RWPE2 (cell line): ENCODE results near the gene HYAL2.

Experiments used
- ATAC-seq: fragments of 200-7000 bp; cut with Tn5 transposase; 3 replicates; pipeline ENCODE4 v1.9.1; 2021; ENCODE audit warnings: low read depth
- DNase-seq: peaks from one replicate; pipeline ENCODE4 v3.0.0-alpha.2; 2020; ENCODE audit warnings: low spot score
- H3K27ac ChIP-seq: fragments of 450-650 bp; 2 replicates; pipeline ENCODE4 v1.5.1; 2017; ENCODE audit warnings: mild to moderate bottlenecking; ENCODE audit not compliant: poor library complexity, severe bottlenecking
- H3K27me3 ChIP-seq: fragments of 250-450 bp; sonication (Bioruptor Pico); 2 replicates; pipeline ENCODE4 v1.5.1; 2021; ENCODE audit warnings: mild to moderate bottlenecking, moderate library complexity; ENCODE audit not compliant: insufficient read depth, poor library complexity, severe bottlenecking
- H3K36me3 ChIP-seq: fragments of 250-450 bp; sonication (Bioruptor Pico); 2 replicates; pipeline ENCODE4 v1.5.1; 2020; ENCODE audit warnings: low read depth, mild to moderate bottlenecking, moderate library complexity
- H3K4me1 ChIP-seq: fragments of 250-450 bp; sonication (Bioruptor Pico); 2 replicates; pipeline ENCODE4 v1.5.1; 2021; ENCODE audit warnings: mild to moderate bottlenecking, moderate library complexity; ENCODE audit not compliant: insufficient read depth, poor library complexity, severe bottlenecking
- H3K4me3 ChIP-seq: fragments of 250-450 bp; sonication (Bioruptor Pico); 2 replicates; pipeline ENCODE4 v1.5.1; 2021; ENCODE audit warnings: mild to moderate bottlenecking, moderate library complexity; ENCODE audit not compliant: severe bottlenecking
- H3K9me3 ChIP-seq: fragments of 250-450 bp; sonication (Bioruptor Pico); 2 replicates; pipeline ENCODE4 v1.5.1; 2021; ENCODE audit warnings: mild to moderate bottlenecking, moderate library complexity; ENCODE audit not compliant: severe bottlenecking
- TF ChIP-seq, protein P1 (sequence below): fragments of 450-650 bp; IDR thresholded peaks from one replicate; pipeline ENCODE4 v1.5.1; 2017; ENCODE audit warnings: mild to moderate bottlenecking, moderate library complexity; ENCODE audit not compliant: poor library complexity, severe bottlenecking

The HYAL2 gene

DNA sequence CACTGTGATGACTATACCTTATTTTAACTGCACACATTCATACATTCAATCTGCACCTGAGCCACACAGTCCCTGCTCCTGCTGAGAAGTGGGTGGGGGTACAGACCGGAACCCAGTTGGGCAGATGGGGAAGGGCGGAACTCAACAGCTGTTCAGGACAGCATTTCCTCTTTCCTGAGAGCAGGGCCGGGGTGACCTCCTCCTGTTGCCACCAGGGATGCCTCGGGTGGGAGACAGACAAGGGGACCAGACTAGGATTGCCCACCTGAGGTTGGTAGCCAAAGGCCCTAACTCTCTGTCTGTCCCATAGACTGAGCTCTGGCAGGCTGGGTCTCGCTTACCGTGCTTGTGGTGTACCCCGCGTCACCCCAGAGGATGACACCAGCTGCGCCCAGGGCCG lies 3.9 kb downstream of the HYAL2 start:
- peak; percentile 46 for DNase-seq
- Histone ChIP-seq H3K27me3 (no peaks in the 10 kb centered on the region), H3K36me3 (peaks cover 36% of the 10 kb centered on the region)

DNA sequence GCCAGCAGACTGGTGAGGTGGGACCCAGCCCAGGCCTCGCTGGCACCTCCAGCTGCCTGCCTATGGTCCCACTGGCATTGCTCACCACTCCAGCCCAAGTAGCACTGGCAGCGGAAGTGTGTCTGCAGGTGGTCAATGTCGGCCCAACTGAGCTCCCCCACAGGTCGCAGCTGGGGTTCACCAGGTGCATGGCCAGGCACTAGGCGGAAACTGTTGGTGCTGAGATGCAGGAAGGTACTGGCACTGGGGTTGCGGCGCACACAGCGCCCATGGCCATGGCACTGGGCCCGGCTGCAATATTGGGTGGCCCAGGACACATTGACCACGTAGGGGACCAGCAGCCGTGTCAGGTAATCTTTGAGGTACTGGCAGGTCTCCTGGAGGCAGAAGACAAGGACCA lies 4.4 kb downstream of the HYAL2 start:
- DNase-seq (no peak), ATAC-seq (no peak)
- Histone ChIP-seq H3K27ac (peak overlapping the region; percentile 87), H3K27me3 (no peaks in the 10 kb centered on the region), H3K9me3 (no peaks in the 10 kb centered on the region), H3K4me1 (peaks cover 19% of the 10 kb centered on the region), H3K4me3 (no peak overlapping the region), H3K36me3 (peaks cover 36% of the 10 kb centered on the region)
- TF ChIP-seq, protein P1, sequence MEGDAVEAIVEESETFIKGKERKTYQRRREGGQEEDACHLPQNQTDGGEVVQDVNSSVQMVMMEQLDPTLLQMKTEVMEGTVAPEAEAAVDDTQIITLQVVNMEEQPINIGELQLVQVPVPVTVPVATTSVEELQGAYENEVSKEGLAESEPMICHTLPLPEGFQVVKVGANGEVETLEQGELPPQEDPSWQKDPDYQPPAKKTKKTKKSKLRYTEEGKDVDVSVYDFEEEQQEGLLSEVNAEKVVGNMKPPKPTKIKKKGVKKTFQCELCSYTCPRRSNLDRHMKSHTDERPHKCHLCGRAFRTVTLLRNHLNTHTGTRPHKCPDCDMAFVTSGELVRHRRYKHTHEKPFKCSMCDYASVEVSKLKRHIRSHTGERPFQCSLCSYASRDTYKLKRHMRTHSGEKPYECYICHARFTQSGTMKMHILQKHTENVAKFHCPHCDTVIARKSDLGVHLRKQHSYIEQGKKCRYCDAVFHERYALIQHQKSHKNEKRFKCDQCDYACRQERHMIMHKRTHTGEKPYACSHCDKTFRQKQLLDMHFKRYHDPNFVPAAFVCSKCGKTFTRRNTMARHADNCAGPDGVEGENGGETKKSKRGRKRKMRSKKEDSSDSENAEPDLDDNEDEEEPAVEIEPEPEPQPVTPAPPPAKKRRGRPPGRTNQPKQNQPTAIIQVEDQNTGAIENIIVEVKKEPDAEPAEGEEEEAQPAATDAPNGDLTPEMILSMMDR: no peak

More for the DNA sequence above, 3.9 kb downstream of the HYAL2 start:
- peaks cover 19% of the 10 kb centered on the region for H3K4me1 ChIP-seq
- ATAC-seq: no peak
- H3K9me3 ChIP-seq: no peaks in the 10 kb centered on the region
- H3K4me3 ChIP-seq: no peak overlapping the region
- peak overlapping the region; percentile 87 for H3K27ac ChIP-seq
- TF ChIP-seq, protein P1: no peak

DNA sequence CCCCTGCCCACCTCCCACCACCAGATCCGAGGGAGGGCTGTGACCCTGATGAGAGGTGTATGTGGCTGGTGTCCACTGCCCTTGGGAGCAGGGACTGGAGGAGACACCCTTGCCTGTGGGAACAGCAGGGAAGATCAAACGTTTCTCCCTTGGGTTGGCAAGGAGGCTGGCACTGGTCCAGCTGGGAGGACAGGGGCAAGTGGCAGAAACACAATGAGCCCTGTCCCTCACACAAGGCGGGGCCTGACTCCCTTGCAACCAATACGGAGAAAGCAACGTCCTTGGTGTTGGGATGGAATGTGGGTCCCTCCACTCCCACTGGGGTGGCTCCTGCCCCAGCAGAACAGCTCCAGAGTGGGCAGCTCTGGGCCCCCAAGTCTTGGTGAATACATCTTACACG lies 5.2 kb downstream of the HYAL2 start:
- H3K36me3 ChIP-seq: peaks cover 36% of the 10 kb centered on the region

DNA sequence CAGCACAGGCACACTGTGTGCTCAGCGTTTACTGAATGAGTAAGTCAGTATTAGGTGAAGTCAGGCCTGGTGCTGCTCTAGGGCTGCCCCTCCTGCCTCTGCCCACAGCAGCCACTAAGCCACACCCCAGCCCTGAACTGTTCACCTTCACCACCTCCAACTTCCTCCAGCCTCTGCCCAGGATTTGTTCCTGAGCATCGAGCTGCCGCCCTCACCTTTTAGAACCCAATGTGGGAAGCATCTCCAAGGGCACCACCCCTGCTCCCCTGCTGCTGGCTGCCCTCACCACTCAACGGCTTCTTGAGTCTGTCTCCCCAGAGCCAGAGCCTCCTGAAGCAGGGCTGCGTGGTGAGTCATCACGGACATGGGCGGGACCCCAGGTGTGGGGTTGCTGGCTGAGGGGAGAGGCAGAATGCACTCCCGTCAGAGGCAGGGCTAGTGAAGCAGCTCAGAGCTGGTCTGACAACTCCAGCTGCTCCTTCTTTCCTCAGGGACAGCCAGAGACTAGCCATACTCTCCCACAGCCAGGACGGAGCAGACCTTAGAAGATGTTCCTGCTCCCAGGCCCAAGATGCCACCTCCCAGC lies 5.8 kb downstream of the HYAL2 start:
- H3K4me3 ChIP-seq: no peak overlapping the region
- peak; percentile 99 for DNase-seq

More for the DNA sequence above, 5.2 kb downstream of the HYAL2 start:
- TF ChIP-seq, protein P1: no peak
- ATAC-seq: no peak
- Histone ChIP-seq H3K4me1 (peaks cover 19% of the 10 kb centered on the region), H3K9me3 (no peaks in the 10 kb centered on the region), H3K27me3 (no peaks in the 10 kb centered on the region), H3K27ac (peak overlapping the region; percentile 87), H3K4me3 (no peak overlapping the region)
- peak; percentile 73 for DNase-seq

DNA sequence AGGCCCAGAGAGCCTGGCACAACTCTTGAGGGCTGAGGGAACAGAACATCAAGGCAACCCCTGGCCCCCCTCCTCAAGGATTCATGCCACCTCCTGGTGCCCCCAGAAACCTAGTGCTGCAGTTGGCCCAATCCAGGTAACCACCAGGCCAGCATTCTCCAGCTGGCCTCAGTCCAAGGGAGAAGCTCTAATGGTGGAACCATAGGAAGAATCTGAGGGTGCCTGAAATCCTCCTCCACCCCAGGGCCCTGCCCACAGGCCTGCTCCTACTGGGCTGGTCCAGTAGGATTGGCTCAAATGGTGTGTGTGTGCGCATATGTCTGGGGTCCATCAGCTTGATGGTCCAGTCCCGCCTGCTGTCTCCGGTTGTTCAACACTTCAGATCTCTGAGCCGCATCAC lies 7.7 kb downstream of the HYAL2 start:
- ATAC-seq (no peak), DNase-seq (peak; percentile 37)
- Histone ChIP-seq H3K27ac (peak overlapping the region; percentile 87), H3K9me3 (no peaks in the 10 kb centered on the region), H3K4me3 (no peak overlapping the region), H3K4me1 (peaks cover 24% of the 10 kb centered on the region), H3K36me3 (peaks cover 35% of the 10 kb centered on the region), H3K27me3 (no peaks in the 10 kb centered on the region)
- TF ChIP-seq, protein P1: no peak

More for the DNA sequence above, 5.8 kb downstream of the HYAL2 start:
- Histone ChIP-seq H3K9me3 (no peaks in the 10 kb centered on the region), H3K27me3 (no peaks in the 10 kb centered on the region), H3K27ac (peak overlapping the region; percentile 87), H3K36me3 (peaks cover 36% of the 10 kb centered on the region), H3K4me1 (peaks cover 19% of the 10 kb centered on the region)
- TF ChIP-seq, protein P1: no peak
- ATAC-seq: peak; percentile 88
